ENCODE measurements around the gene SPANXN4.

SPANXN4 gene

DNA sequence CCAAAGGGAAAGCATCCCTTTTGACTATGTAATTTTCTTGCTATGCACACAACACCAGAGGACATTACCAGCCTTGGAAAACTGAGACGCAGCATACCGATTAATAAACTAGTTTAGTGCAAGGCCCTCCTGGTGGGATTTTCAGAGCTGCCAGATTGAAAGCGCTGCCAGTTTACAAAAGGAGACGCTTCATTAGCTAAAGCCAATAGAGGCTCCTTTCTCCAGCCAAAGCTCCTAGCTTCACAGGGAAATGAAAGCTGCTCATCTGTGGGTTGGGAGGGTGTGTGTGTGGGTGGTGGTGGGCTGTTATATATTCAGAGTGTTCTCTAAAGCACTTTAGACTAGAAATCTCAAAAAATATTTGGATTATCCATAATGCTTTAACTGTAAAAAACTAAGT, 32.4 kb downstream of the SPANXN4 start:
- Histone ChIP-seq H3K4me3 (ENCODE audit: low read depth, low read length) (no peak overlapping the region), H3K4me1 (ENCODE audit: control insufficient read depth, insufficient read depth, low read length) (no peaks in the 10 kb centered on the region), H3K27me3 (ENCODE audit: control insufficient read depth, insufficient read depth, low read length) (no peaks in the 10 kb centered on the region), H3K36me3 (ENCODE audit: control insufficient read depth, insufficient read depth, low read length) (no peaks in the 10 kb centered on the region), H3K9ac (ENCODE audit: low read depth, low read length) (no peak overlapping the region), H3K9me3 (ENCODE audit: control insufficient read depth, insufficient read depth, low read length) (no peaks in the 10 kb centered on the region)

DNA sequence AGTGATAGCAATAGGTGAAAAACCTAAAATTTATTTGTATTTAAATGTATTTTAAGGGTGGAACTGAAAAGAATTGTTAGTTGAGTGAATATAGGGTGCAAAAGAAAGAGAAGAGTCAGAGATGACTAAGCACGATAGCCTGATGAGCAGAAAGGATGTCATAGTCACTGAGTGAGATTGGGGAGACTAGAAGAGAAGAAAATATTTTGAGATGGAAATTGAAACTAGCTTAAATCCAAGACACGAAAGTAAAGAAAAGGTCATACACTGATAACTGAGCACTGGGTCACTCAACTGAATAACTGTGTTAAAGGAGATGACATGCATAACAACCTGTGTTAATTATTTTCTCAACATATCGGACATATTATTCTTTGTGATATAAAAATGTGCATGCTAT, 55.5 kb downstream of the SPANXN4 start:
- no peaks in the 10 kb centered on the region for H3K36me3 ChIP-seq (ENCODE audit: control insufficient read depth, insufficient read depth, low read length)
- no peak overlapping the region for H3K9ac ChIP-seq (ENCODE audit: low read depth, low read length)
- H3K9me3 ChIP-seq (ENCODE audit: control insufficient read depth, insufficient read depth, low read length), result peaks cover 7% of the 10 kb centered on the region

DNA sequence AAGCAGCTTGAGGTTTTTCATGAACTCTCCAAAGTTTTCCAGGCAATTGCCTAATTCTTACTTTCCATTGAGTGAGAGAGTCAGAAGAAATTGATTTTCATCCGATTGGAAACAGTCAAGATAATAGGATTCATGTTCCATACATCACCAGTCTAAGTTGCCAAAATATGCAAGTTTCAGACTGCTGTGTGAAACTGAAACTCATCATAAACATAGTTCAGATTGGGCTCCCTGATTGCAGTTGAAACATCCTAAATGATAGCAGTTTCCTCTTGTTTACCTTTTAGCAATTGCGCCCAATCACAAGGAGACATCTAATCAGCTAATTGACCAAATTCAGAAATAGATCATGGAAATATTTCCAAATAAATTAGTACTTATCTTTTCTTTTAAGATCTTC, 56.8 kb downstream of the SPANXN4 start:
- no peak overlapping the region for H3K9ac ChIP-seq (ENCODE audit: low read depth, low read length)
- no peaks in the 10 kb centered on the region for H3K27me3 ChIP-seq (ENCODE audit: control insufficient read depth, insufficient read depth, low read length)
- H3K36me3 ChIP-seq (ENCODE audit: control insufficient read depth, insufficient read depth, low read length), result no peaks in the 10 kb centered on the region
- no peak overlapping the region for H3K4me3 ChIP-seq (ENCODE audit: low read depth, low read length)
- no peaks in the 10 kb centered on the region for H3K4me1 ChIP-seq (ENCODE audit: control insufficient read depth, insufficient read depth, low read length)
- H3K9me3 ChIP-seq (ENCODE audit: control insufficient read depth, insufficient read depth, low read length), result peaks cover 7% of the 10 kb centered on the region

More for the DNA sequence above, 55.5 kb downstream of the SPANXN4 start:
- H3K4me3 ChIP-seq (ENCODE audit: low read depth, low read length), result no peak overlapping the region
- no peaks in the 10 kb centered on the region for H3K27me3 ChIP-seq (ENCODE audit: control insufficient read depth, insufficient read depth, low read length)
- H3K4me1 ChIP-seq (ENCODE audit: control insufficient read depth, insufficient read depth, low read length), result no peaks in the 10 kb centered on the region

Measured in iPS-15b (cell line).